SH-SY5Y (cell line): ENCODE data around the gene FOXO1.

ENCODE experiments used
- GATA2 ChIP-seq: IDR thresholded peaks from 2 replicates; pipeline ENCODE4 v1.6.1; 2011; ENCODE audit warnings: mild to moderate bottlenecking, low read depth, low read length
- GATA3 ChIP-seq: IDR thresholded peaks from 2 replicates; pipeline ENCODE4 v1.6.1; 2011; ENCODE audit warnings: low read depth, mild to moderate bottlenecking, low read length, moderate library complexity

The FOXO1 gene

DNA sequence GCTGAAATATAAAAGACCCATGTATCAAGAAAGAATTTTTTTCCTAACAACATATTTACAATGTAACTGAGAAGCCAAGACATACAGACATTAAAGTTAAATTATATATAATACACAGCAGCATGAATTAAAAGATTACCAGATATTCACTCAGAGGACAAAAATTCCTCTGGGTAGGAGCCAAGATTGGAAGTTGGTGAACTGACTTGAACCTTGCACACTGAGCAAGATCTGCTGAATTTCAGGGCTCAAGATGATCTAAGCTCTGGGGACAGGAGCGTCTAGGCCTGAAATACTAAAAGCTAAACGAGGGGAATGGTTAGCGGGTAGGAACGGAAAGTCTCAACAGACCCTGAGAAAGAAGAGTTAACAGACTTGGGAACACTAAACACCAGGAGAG lies 8.5 kb downstream of the FOXO1 start:
- TF ChIP-seq GATA3 (no peak), GATA2 (no peak)

DNA sequence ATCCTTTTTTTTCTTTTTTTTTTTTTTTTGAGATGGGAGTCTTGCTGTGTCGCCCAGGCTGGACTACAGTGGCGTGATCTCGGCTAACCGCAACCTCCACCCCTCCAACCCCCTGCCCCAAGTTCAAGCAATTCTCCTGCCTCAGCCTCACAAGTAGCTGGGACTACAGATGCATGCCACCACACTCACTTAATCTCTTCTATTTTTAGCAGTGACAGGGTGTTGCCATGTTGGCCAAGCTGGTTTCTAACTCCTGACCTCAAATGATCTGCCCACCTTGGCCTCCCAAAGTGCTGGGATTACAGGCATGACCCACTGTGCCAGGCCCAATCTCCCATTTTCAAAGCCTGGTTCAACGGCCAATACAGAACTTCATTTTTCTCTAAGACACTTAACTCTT lies 9.1 kb downstream of the FOXO1 start:
- no peak for TF ChIP-seq GATA3
- TF ChIP-seq GATA2, result no peak

DNA sequence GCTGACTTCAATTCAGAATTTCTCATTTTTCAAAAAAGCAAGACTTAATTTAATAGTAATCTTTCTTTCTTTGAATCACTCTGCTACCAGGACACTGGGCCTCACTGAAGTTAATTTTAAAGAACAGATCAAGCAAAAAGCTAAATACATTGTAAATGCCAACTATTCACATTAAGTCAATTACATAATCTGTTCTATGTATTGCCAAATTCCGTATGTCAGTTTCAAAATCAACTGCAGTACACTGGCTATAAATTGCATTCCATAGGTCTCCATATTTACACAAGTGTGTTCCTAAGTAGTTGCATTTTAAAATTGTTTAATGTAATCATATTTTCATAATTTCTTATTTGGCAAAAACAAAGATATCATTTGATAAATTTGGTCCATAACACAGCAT lies 10.1 kb downstream of the FOXO1 start:
- TF ChIP-seq GATA3 (no peak), GATA2 (no peak)

DNA sequence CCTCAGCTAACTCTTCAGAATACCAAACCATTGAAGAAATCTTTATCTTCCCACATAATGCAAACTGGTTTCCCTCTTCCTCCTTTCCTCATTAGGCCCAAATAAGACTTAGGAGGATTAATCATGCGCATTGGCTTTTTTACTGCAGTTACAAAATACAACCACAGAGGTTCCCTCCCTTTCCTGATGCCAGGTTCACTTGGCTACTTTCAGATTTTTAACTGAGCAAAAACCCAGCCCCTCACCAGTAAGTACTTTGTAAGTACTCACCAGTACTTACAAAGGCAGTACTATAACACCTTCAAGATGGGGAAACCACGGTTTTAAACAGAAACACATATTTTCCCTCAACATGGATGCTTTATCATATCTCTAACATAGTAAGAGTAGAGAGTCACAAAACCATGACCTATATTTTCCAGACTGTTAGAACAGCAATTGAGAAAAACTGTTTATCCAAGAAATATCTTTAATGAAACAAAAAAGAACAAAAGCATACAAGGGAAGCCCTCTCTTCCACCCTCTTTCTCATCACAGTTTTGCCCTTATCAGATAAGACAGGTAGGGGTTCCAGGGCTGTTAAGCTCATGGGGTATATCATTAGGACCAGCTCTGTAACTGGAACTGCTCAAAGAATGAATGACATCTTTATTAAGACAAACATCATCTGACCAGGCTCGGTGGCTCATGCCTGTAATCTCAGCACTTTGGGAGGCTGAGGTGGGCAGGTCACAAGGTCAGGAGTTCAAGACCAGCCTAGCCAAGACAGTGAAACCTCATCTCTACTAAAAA lies 12.7 kb downstream of the FOXO1 start:
- no peak for TF ChIP-seq GATA3
- TF ChIP-seq GATA2, result no peak

DNA sequence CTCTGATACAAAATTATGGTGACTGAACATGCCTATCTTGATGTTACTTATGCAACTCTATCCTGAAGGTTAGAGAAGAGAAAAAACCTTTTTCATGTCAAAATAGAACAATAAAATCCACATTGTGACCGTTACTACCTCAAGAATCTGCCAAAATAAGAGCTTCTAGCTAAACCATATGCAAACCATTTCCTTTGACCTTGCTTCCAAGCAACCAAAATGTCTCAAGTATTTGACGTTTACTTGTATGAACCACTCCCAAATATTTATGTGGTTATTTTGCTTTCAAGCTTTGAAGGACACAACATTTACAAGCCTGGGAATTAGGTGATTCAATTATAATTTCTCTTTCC lies 13.9 kb downstream of the FOXO1 start:
- TF ChIP-seq GATA3, result no peak

DNA sequence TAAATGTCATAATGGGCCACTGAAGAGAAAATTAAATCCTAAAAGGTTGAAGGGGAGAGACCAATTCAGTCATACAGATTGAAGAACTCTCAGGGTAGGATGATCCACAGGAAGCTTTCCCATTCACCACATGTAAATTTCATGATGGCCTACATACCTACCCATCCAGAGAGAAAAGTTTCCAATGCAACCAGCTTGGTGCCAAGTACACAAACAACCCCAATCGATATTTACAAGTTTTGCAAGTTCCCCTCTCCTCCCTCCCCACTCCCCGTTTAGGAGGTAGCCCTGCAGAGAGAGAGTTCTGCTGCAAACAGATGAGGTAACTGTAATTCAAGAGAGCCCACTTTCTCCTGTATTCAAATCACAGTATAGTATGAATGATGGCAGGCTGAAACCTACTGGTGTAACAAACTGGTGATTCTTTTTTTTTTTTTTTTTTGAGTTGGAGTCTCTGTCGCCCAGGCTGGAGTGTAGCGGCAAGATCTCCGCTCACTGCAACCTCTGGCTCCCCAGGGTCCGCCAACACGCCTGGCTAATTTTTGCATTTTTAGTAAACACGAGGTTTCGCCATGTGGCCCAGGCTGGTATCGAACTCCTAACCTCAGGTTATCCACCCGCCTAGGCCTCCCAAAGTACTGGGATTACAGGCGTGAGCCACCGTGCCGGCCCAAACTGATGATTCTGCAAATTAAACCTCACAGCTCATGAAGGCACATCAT lies 14.4 kb downstream of the FOXO1 start:
- TF ChIP-seq GATA2, result no peak
- no peak for TF ChIP-seq GATA3

DNA sequence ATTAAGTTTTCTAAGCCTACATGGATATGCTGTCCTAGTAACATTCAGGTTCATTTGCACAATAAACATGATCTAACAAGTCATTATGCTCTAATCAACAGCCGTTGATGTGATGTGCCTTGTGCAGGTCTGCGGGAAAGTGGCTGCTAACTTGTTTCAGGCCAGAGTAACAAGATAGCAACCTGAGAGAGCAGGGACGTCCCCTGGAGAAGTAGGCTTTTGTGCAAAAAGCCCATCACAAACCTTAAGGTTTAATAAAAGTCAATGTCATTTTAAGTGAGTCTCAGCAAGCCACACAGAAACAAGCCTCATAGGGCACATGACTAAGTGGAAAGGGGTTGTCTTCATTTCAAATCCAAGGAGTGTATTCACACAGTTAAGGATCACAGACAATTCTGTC lies 17.6 kb downstream of the FOXO1 start:
- TF ChIP-seq GATA2, result no peak
- TF ChIP-seq GATA3, result no peak

DNA sequence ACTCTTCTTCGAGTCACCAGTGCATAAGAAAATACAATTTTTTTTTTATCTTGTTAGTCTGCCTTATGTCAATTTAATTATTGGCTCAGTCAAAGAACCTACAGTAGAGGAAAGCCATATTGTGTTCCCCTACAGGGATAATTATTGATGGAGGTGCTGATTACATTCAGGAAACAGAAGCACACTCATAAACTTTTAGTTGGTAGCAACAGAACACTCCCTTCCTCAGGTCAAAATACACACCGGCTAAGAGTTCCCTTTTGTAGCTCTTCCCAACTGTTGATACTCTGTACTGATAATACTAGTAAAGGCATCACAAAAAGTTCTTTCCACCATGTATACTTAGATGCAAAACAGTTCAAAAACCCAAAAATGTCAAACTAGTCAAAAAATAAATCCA lies 18.4 kb downstream of the FOXO1 start:
- TF ChIP-seq GATA3 (peak; percentile 44; the same call in 1 of the 2 replicates), GATA2 (peak; percentile 16; the same call in 1 of the 2 replicates)

DNA sequence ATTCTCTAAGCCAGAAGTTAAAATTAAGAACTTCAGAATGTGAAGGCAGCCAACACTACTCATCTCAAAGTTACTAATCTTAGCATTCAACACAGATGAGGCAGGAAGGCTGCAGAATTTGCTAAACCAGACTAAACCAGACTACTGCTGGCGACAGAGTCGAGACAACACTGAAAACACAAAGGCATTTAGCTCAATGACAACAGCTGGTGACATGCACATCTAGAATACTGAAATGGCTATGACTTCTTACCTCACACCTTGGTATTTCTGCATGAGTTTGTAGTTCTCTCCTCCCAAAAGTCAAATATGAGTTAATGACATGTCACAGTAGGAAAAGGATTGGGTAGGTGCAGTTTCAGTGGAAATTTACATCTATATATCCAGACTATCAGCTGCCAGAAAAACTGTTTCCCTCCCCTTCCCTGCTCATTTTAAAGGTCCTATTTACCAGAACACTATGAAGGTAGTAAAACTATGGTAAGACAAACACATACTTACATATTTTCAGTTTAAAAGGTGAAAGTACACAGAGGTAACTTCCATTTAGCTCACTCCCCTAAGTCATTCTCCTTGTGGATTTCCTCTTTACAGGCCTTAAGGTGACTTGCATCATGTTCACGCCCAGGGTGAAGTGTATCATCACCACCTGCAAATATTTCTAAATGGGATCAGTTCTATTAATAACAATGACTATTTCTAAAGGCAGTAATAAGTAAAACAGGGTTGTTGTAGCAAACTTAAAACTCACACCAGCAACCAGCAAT lies 21.4 kb downstream of the FOXO1 start:
- TF ChIP-seq GATA3, result no peak
- no peak for TF ChIP-seq GATA2

DNA sequence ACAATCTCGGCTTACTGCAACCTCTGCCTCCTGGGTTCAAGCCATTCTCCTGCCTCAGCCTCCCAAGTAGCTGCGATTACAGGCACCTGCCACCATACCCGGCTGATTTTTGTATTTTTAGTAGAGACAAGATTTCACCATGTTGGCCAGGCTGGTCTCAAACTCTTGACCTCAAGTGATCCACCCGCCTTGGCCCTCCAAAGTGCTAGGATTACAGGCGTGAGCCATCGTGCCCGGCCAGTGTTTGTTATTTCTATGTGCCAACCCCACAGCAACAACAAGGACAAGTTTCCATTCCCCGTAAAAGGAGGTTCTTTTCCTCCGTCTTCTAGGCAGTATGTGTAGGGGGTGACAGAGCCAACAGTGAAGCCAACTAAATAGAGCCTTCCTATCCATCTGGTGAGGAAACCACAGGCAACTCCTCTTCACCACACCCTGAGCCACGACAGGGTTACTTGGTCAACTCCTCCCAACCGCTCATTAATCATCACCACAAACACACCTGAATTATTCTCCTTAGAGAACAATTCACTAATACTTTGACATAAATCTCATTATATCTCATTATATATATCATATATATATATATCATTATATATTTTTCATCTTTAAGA lies 25.5 kb downstream of the FOXO1 start:
- TF ChIP-seq GATA2 (no peak), GATA3 (no peak)

DNA sequence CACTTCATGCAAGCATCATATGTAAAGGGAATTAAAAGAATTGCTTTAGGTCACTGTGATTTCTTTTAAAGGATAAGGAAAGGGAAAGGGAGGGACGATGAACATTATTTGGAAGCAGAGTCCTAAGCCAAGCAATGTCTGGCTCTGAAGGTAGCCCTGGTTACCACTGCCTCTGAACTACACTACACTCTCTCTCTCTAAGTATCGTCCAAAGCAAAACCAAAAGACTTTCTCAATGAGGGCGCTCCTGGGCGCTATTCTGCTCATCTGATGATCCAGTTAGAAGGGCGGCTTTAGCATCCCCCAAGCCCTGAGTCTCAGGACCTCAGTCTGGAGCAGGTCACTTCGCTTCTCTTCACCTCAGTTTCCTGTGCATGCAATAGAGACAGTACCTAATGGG lies 26.2 kb downstream of the FOXO1 start:
- TF ChIP-seq GATA2 (no peak), GATA3 (no peak)

DNA sequence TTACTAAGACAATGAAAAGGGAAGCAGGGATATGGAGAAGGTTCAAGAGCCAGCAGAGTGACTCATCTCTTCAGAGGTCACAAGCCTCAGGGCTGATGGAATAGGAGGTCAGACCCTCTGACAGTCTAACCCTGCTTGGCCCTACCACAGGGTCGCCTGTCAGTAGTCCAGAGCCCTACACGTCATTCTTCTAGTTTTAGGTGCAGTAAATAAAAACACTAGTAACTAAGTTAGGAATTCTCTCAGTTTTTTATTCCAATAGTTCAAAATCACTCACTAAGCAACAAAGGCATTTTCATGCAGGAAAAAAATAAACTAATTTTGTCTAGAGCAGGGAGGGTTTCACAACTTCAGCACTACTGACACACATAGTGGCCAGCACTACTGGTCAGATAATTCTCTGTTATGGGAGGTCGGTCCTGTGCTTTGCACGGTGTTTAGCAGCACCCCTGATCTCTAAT lies 27.2 kb downstream of the FOXO1 start:
- no peak for TF ChIP-seq GATA3
- TF ChIP-seq GATA2, result no peak

DNA sequence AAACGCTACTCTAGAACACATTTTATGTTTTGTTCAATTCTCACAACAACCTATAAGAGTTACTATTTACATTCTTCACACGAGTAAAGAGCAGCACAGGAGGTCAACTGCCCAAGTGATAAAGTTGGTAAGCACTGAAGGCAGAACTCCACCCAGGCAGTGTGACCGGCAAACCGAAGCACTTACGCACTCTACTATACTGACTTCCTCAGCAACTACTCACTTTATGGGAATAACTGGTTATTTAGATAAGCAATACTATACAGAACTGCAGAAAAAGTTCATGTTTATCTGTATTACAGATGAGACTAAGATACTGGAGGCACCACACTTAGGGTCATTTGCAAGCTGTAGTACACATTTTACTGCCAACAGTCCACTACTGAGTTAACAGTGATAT lies 28.8 kb downstream of the FOXO1 start:
- TF ChIP-seq GATA2 (no peak), GATA3 (no peak)
